Endothelial cell of umbilical vein (primary cell): ENCODE data around the gene KLF2. TPM values are rescaled to one million over a fixed set of nuclear protein-coding genes. Genes with fewer than 3 reads are reported as not detected.

Source experiments
- BruUV-seq: library from RNA; stranded (reverse); fragments of 400-500 nt; replicated peaks from 2 replicates; lab custom pipeline; 2021; lab: Mats Ljungman, UMichigan
- CTCF ChIA-PET: fragments of 300-600, 350-600 bp; sonication (Branson Sonifier 250); formaldehyde crosslinking; loops from one replicate; lab custom pipeline; 2021; ENCODE audit warnings: antibody characterized with exemption, inconsistent platforms; lab: Charles Lee
- POLR2A ChIA-PET: fragments of 300-600, 350-600 bp; sonication (Branson Sonifier 250); formaldehyde crosslinking; loops from one replicate; lab custom pipeline; 2021; ENCODE audit warnings: antibody characterized with exemption, inconsistent platforms; lab: Charles Lee
- DNase-seq: peaks from one replicate; pipeline ENCODE4 v3.0.0-alpha.2; 2011; ENCODE audit warnings: low read depth, low spot score
- FAIRE-seq: peaks from 2 replicates; lab custom pipeline; 2011; peaks lifted over from hg19 to GRCh38; lab: Jason Lieb, UNC
- H2AFZ ChIP-seq: 2 replicates; pipeline ENCODE4 v1.6.0; 2012; ENCODE audit warnings: low read depth, low read length, control low read depth, inconsistent platforms
- H3K27ac ChIP-seq: 2 replicates; pipeline ENCODE4 v1.5.1; 2011; ENCODE audit warnings: low read depth, mild to moderate bottlenecking, control low read depth, low read length, moderate library complexity; ENCODE audit not compliant: insufficient read depth
- H3K27me3 ChIP-seq, 2 experiments: 2 replicates each; pipeline versions ENCODE4 v1.6.0 to v1.6.1; 2011; ENCODE audit warnings: low read length in 2 of 2, mixed read lengths in 1 of 2; ENCODE audit not compliant: control insufficient read depth in 2 of 2, insufficient read depth in 2 of 2
- H3K36me3 ChIP-seq, 2 experiments: 2 replicates in 1 of 2; 3 replicates in 1 of 2; pipeline ENCODE4 v1.5.1; 2011; ENCODE audit warnings: low read length in 2 of 2, mild to moderate bottlenecking in 1 of 2, moderate library complexity in 1 of 2; ENCODE audit not compliant: control insufficient read depth in 2 of 2, insufficient read depth in 2 of 2; ENCODE audit errors: extremely low read depth in 1 of 2
- H3K4me1 ChIP-seq: 3 replicates; pipeline ENCODE4 v1.5.1; 2011; ENCODE audit warnings: mild to moderate bottlenecking, low read length; ENCODE audit not compliant: control insufficient read depth, insufficient read depth; ENCODE audit errors: extremely low read depth
- H3K4me2 ChIP-seq: 2 replicates; pipeline ENCODE4 v1.6.1; 2011; ENCODE audit warnings: low read length, control low read depth, mixed read lengths; ENCODE audit not compliant: insufficient read depth
- H3K4me3 ChIP-seq, 3 experiments: fragments of 200-600 bp in 1 of 3; sonication (generic), shearing (Covaris generic) in 1 of 3; replicated peaks in 1 of 3; 2 replicates each; pipeline ENCODE4 v1.5.1; 2011 to 2016; ENCODE audit warnings: control low read depth in 3 of 3, low read length in 3 of 3, mild to moderate bottlenecking in 2 of 3, inconsistent platforms in 1 of 3, low read depth in 1 of 3, moderate library complexity in 1 of 3; ENCODE audit not compliant: insufficient read depth in 1 of 3
- H3K79me2 ChIP-seq: 2 replicates; pipeline ENCODE4 v1.6.0; 2012; ENCODE audit warnings: low read length, inconsistent platforms; ENCODE audit not compliant: control insufficient read depth, insufficient read depth
- H3K9ac ChIP-seq: replicated peaks from 2 replicates; pipeline ENCODE3; 2011; ENCODE audit warnings: low read length, control low read depth; ENCODE audit not compliant: insufficient read depth; ENCODE audit errors: extremely low read depth
- H3K9me1 ChIP-seq: replicated peaks from 3 replicates; pipeline ENCODE4 v1.6.0; 2011; ENCODE audit warnings: mild to moderate bottlenecking, low read length; ENCODE audit not compliant: control insufficient read depth, insufficient read depth; ENCODE audit errors: extremely low read depth
- H3K9me3 ChIP-seq: replicated peaks from 2 replicates; pipeline ENCODE4 v1.5.1; 2012; ENCODE audit warnings: low read length, inconsistent platforms; ENCODE audit not compliant: control insufficient read depth, insufficient read depth
- H4K20me1 ChIP-seq: replicated peaks from 2 replicates; pipeline ENCODE3; 2011; ENCODE audit warnings: mild to moderate bottlenecking, low read length; ENCODE audit not compliant: control insufficient read depth, insufficient read depth; ENCODE audit errors: extremely low read depth
- CTCF ChIP-seq, 2 donors: IDR thresholded peaks; 1 replicate in 1 of 2; 2 replicates in 1 of 2; pipeline ENCODE4 v1.5.1; 2011; ENCODE audit warnings: low read length in 2 of 2, mild to moderate bottlenecking in 2 of 2, moderate library complexity in 2 of 2, control low read depth in 1 of 2, inconsistent platforms in 1 of 2, low read depth in 1 of 2; ENCODE audit not compliant: insufficient read depth in 1 of 2; ENCODE audit errors: extremely low read depth in 1 of 2
- EZH2 ChIP-seq: IDR thresholded peaks from 2 replicates; pipeline ENCODE4 v1.6.1; 2012; ENCODE audit warnings: borderline replicate concordance, low read depth, mild to moderate bottlenecking, moderate library complexity, low read length, inconsistent platforms; ENCODE audit not compliant: severe bottlenecking
- FOS ChIP-seq: IDR thresholded peaks from 2 replicates; pipeline ENCODE4 v1.6.1; 2011; ENCODE audit warnings: mild to moderate bottlenecking, low read length, moderate library complexity, borderline replicate concordance; ENCODE audit not compliant: insufficient read depth
- GATA2 ChIP-seq: IDR thresholded peaks from 2 replicates; pipeline ENCODE4 v1.7.0; 2011; ENCODE audit warnings: low read depth, mild to moderate bottlenecking, moderate library complexity, mixed read lengths, low read length; ENCODE audit not compliant: insufficient read length, insufficient read depth
- JUN ChIP-seq: IDR thresholded peaks from 2 replicates; pipeline ENCODE4 v1.6.1; 2011; ENCODE audit warnings: borderline replicate concordance, low read depth; ENCODE audit not compliant: insufficient read length, insufficient read depth
- MAX ChIP-seq: IDR thresholded peaks from 2 replicates; pipeline ENCODE4 v1.6.1; 2011; ENCODE audit not compliant: insufficient read depth, insufficient read length
- MYC ChIP-seq: IDR thresholded peaks from one replicate; pipeline ENCODE4 v1.6.1; 2011; ENCODE audit warnings: mild to moderate bottlenecking, low read depth, low read length
- POLR2A ChIP-seq: IDR thresholded peaks from 2 replicates; pipeline ENCODE4 v1.6.1; 2012; ENCODE audit warnings: low read depth, mild to moderate bottlenecking, control low read depth, low read length
- POLR2AphosphoS5 ChIP-seq: IDR thresholded peaks from 2 replicates; pipeline ENCODE4 v1.6.1; 2012; ENCODE audit warnings: low read depth, mild to moderate bottlenecking, control low read depth, low read length, moderate library complexity; ENCODE audit not compliant: insufficient read depth
- dilution Hi-C: fragments of 300-500 bp; cut with MboI; formaldehyde crosslinking; loops from one replicate; pipeline ENCODE4 v1.15.0; 2019; ENCODE audit warnings: low sequenced_read_pairs; ENCODE audit not compliant: extremely low pct_ligation_motif_present
- intact Hi-C: fragments of 100-400 bp; cut with micrococcal nuclease; formaldehyde crosslinking; loops from one replicate; pipeline ENCODE4 v1.10.0; 2022
- polyA plus RNA-seq, 4 experiments: library from polyadenylated mRNA; depleted of rRNA in 3 of 4; stranded (reverse) in 3 of 4; unstranded in 1 of 4; fragments of >200 nt; gene quantifications; 2 replicates each; pipeline versions ENCODE4 v1.2.1 to v1.2.3, GENCODE V29; 2011 to 2012; ENCODE audit warnings: missing spikeins in 1 of 4
- total RNA-seq: library from RNA; stranded (reverse); gene quantifications from 2 replicates; pipeline ENCODE4 v1.2.3, GENCODE V29; 2021

The KLF2 gene
- total and polyA plus RNA-seq, 2 donors (not counting 3 experiments of a cell fraction or from before 2014, with no cell fraction given), result 23.4 to 30.3 TPM

- Histone ChIP-seq H4K20me1 (no peaks in the 10 kb centered on the region), H3K27me3 (no peaks in the 10 kb centered on the region), H3K27ac (no peak overlapping the region), H3K9me3 (no peaks in the 10 kb centered on the region), H3K9me1 (no peaks in the 10 kb centered on the region), H3K4me2 (no peak overlapping the region), H3K4me3 (no peak overlapping the region), H3K9ac (no peak overlapping the region), H3K79me2 (no peaks in the 10 kb centered on the region), H3K36me3 (peaks cover 3 to 7% of the 10 kb centered on the region in 2 experiments), H2AFZ (no peak overlapping the region), H3K4me1 (peaks cover 13% of the 10 kb centered on the region)
- TF ChIP-seq MAX (no peak), GATA2 (no peak), MYC (no peak), POLR2A (no peak), JUN (no peak), FOS (no peak), POLR2AphosphoS5 (no peak), EZH2 (no peak), CTCF (IDR thresholded peaks at IDR 0.05; ENCODE audit: extremely low read depth in 1 of 2, insufficient read depth in 1 of 2, low read depth in 1 of 2, low read length in 2 of 2) (no peak)
- FAIRE-seq, result no peak
- POLR2A ChIA-PET, result no interaction called here
- BruUV-seq, result no TSS peak
- intact Hi-C loops, result no loop called here
- CTCF ChIA-PET, result interaction anchor here (1.6 to 2.9 kb wide), 2 partner anchors 9 to 12 kb away, joined by 11 to 16 read pairs; no protein-coding TSS in a partner anchor
- DNase-seq, result no peak
- dilution Hi-C loops, result loop anchor here (25.0 kb wide), 1 partner anchor 162 kb away; no protein-coding TSS in a partner anchor
Observed at GRCh38 chr19:16374436-16374835, 49.8 kb downstream of the KLF2 start.
